Stimulated activated CD4-positive, alpha-beta T cell treated with anti-CD3 and anti-CD28 coated beads, Interleukin-15, amount 100 ng/mL, for 48 hours (primary cell): Measurements from ENCODE around the gene GLYATL1.
A peak's percentile ranks its signal among the peaks of the same experiment; 100 is the strongest.

Source experiments
- DNase-seq, 2 donors: peaks; one replicate each; pipeline ENCODE4 v3.0.0-alpha.2; 2020; ENCODE audit warnings: low read depth in 2 of 2

Gene GLYATL1

GRCh38 chr11:58939277-58939676, at the start of gene GLYATL1:
TSS of gene GLYATL1 (plus strand) at chr11:58939488. CDS start at chr11:58947088, 7,600 bp downstream.
- no peak for DNase-seq

GRCh38 chr11:58893899-58894298, 45.4 kb upstream of the GLYATL1 start:
- no peak for DNase-seq

GRCh38 chr11:58898106-58898505, 41.2 kb upstream of the GLYATL1 start:
- no peak for DNase-seq

- peak; percentile 19 to 49 for DNase-seq
Observed at GRCh38 chr11:58900479-58901420, 38.5 kb upstream of the GLYATL1 start.

- no peak for DNase-seq
Observed at GRCh38 chr11:58902881-58903280, 36.4 kb upstream of the GLYATL1 start.

- no peak for DNase-seq
Observed at GRCh38 chr11:58905011-58905720, 34.1 kb upstream of the GLYATL1 start.

GRCh38 chr11:58905721-58906547, 33.4 kb upstream of the GLYATL1 start:
- no peak for DNase-seq

- no peak for DNase-seq
Observed at GRCh38 chr11:58907780-58908179, 31.5 kb upstream of the GLYATL1 start.

GRCh38 chr11:58912124-58912523, 27.2 kb upstream of the GLYATL1 start:
- DNase-seq: no peak

GRCh38 chr11:58913685-58914084, 25.6 kb upstream of the GLYATL1 start:
- DNase-seq: no peak

GRCh38 chr11:58914821-58915543, 24.3 kb upstream of the GLYATL1 start:
- DNase-seq: no peak

- DNase-seq: no peak
Observed at GRCh38 chr11:58916637-58917036, 22.7 kb upstream of the GLYATL1 start.

- DNase-seq: no peak
Observed at GRCh38 chr11:58917159-58917783, 22.0 kb upstream of the GLYATL1 start.

- DNase-seq: no peak
Observed at GRCh38 chr11:58919561-58919960, 19.7 kb upstream of the GLYATL1 start.

- DNase-seq: no peak
Observed at GRCh38 chr11:58919980-58920379, 19.3 kb upstream of the GLYATL1 start.

- no peak for DNase-seq
Observed at GRCh38 chr11:58921778-58922390, 17.4 kb upstream of the GLYATL1 start.

- no peak for DNase-seq
Observed at GRCh38 chr11:58922479-58922878, 16.8 kb upstream of the GLYATL1 start.

GRCh38 chr11:58923300-58923788, 15.9 kb upstream of the GLYATL1 start:
- DNase-seq: no peak

GRCh38 chr11:58924230-58924629, 15.1 kb upstream of the GLYATL1 start:
- no peak for DNase-seq

- DNase-seq: no peak
Observed at GRCh38 chr11:58926251-58926650, 13.0 kb upstream of the GLYATL1 start.
